ENCODE results near the gene SNTA1. TPM values are rescaled to one million over a fixed set of nuclear protein-coding genes. Genes with fewer than 3 reads are reported as not detected.
A peak's percentile ranks its signal among the peaks of the same experiment; 100 is the strongest.

The SNTA1 gene
- total and polyA plus RNA-seq, 2 of the 13 experiments (the other 11 are each of a cell fraction or from before 2014, with no cell fraction given): 16.4 to 18.3 TPM

DNA sequence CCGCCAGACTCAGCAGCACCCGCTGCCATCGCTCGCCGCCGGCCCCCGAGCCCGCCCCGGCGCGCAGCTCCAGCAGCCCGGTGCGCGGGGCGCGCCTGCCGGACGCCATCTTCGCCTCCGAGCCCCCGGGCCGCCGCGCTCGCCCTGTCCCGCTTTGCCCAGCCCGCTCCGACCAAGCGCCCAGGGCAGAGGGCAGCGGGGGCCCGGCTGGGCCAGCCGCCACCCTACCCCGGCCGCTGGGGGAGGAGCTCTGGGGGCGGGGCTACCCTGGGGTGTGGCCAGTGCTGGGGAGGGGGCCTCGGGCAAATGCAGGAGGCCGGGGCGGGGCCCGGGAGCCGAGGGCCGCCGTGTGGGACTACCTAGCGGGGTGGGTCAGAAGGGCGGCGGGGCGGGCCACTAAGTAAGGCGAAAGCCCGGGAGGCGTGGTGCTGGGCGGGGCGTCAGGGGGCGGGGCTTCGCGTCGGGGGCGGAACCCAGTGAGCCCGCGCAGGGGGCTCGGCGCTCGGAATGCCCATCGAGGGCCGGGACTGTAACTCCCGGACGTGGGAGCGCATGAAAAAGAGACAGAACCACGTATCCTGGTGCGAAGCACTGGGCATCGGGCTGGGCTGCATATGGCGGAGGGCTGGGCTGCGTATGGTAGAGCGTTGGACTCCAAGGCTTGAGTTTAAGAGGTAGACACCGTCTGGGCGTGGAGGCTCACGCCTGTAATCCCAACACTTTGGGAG lies at the start of gene SNTA1 (continued):
- TF ChIP-seq, protein P1, sequence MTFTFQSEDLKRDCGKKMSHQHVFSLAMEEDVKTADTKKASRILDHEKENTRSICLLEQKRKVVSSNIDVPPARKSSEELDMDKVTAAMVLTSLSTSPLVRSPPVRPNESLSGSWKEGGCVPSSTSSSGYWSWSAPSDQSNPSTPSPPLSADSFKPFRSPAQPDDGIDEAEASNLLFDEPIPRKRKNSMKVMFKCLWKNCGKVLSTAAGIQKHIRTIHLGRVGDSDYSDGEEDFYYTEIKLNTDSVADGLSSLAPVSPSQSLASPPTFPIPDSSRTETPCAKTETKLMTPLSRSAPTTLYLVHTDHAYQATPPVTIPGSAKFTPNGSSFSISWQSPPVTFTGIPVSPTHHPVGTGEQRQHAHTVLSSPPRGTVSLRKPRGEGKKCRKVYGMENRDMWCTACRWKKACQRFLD (CRISPR knock-in tag; IDR thresholded peaks at IDR 0.05; ENCODE audit: borderline replicate concordance): 0 out of 2 replicates have a peak, but pooled peaks have one; percentile 57
- TF ChIP-seq ZFP37 (CRISPR knock-in tag; IDR thresholded peaks at IDR 0.05; ENCODE audit: borderline replicate concordance) (no peak), ZNF572 (CRISPR knock-in tag; IDR thresholded peaks at IDR 0.05) (0 out of 2 replicates have a peak, but pooled peaks have one; percentile 66), ZBTB3 (CRISPR knock-in tag; IDR thresholded peaks at IDR 0.05; ENCODE audit: borderline replicate concordance, low read depth) (no peak), YEATS4 (CRISPR knock-in tag; IDR thresholded peaks at IDR 0.05; ENCODE audit: borderline replicate concordance) (no peak), GLI4 (CRISPR knock-in tag; IDR thresholded peaks at IDR 0.05; ENCODE audit: borderline replicate concordance) (no peak), REXO4 (CRISPR knock-in tag; IDR thresholded peaks at IDR 0.05; ENCODE audit: borderline replicate concordance) (no peak), TOPORS (CRISPR knock-in tag; IDR thresholded peaks at IDR 0.05) (no peak), RFXAP (CRISPR knock-in tag; IDR thresholded peaks at IDR 0.05; ENCODE audit: borderline replicate concordance) (0 out of 2 replicates have a peak, but pooled peaks have one; percentile 24), ZNF816 (CRISPR knock-in tag; IDR thresholded peaks at IDR 0.05; ENCODE audit: borderline replicate concordance) (no peak; the same call in 1 of the 2 replicates), ZNF556 (CRISPR knock-in tag; IDR thresholded peaks at IDR 0.05; ENCODE audit: borderline replicate concordance) (peak; percentile 75; the same call in 1 of the 2 replicates), ISL2 (CRISPR knock-in tag; IDR thresholded peaks at IDR 0.05) (no peak), ZNF678 (CRISPR knock-in tag; IDR thresholded peaks at IDR 0.05) (peak; percentile 83; the same call in 1 of the 2 replicates), NCOA5 (CRISPR knock-in tag; IDR thresholded peaks at IDR 0.05) (no peak), HES4 (CRISPR knock-in tag; IDR thresholded peaks at IDR 0.05; ENCODE audit: borderline replicate concordance) (no peak; the same call in 1 of the 2 replicates), NFIC (IDR thresholded peaks at IDR 0.05; ENCODE audit: low read length) (no peak), ZFP36L2 (CRISPR knock-in tag; IDR thresholded peaks at IDR 0.05) (no peak), ZNF563 (CRISPR knock-in tag; IDR thresholded peaks at IDR 0.05) (peak; percentile 18; the same call in 1 of the 2 replicates), ZNF382 (CRISPR knock-in tag; IDR thresholded peaks at IDR 0.05; ENCODE audit: borderline replicate concordance) (no peak), HOXA3 (CRISPR knock-in tag; IDR thresholded peaks at IDR 0.05) (peak; percentile 24; the same call in 1 of the 2 replicates), ZNF296 (CRISPR knock-in tag; conservative IDR thresholded peaks at IDR 0.05) (no peak), ZNF101 (CRISPR knock-in tag; IDR thresholded peaks at IDR 0.05; ENCODE audit: borderline replicate concordance, low read depth) (no peak), ZFP36 (IDR thresholded peaks at IDR 0.05; ENCODE audit: borderline replicate concordance, low read depth, low read length, partially characterized antibody) (no peak)
- TF ChIP-seq, protein P2, sequence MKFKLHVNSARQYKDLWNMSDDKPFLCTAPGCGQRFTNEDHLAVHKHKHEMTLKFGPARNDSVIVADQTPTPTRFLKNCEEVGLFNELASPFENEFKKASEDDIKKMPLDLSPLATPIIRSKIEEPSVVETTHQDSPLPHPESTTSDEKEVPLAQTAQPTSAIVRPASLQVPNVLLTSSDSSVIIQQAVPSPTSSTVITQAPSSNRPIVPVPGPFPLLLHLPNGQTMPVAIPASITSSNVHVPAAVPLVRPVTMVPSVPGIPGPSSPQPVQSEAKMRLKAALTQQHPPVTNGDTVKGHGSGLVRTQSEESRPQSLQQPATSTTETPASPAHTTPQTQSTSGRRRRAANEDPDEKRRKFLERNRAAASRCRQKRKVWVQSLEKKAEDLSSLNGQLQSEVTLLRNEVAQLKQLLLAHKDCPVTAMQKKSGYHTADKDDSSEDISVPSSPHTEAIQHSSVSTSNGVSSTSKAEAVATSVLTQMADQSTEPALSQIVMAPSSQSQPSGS (CRISPR knock-in tag; IDR thresholded peaks at IDR 0.05): no peak
- TF ChIP-seq, protein P3, sequence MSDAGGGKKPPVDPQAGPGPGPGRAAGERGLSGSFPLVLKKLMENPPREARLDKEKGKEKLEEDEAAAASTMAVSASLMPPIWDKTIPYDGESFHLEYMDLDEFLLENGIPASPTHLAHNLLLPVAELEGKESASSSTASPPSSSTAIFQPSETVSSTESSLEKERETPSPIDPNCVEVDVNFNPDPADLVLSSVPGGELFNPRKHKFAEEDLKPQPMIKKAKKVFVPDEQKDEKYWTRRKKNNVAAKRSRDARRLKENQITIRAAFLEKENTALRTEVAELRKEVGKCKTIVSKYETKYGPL (CRISPR knock-in tag; IDR thresholded peaks at IDR 0.05): no peak
- TF ChIP-seq, protein P4, sequence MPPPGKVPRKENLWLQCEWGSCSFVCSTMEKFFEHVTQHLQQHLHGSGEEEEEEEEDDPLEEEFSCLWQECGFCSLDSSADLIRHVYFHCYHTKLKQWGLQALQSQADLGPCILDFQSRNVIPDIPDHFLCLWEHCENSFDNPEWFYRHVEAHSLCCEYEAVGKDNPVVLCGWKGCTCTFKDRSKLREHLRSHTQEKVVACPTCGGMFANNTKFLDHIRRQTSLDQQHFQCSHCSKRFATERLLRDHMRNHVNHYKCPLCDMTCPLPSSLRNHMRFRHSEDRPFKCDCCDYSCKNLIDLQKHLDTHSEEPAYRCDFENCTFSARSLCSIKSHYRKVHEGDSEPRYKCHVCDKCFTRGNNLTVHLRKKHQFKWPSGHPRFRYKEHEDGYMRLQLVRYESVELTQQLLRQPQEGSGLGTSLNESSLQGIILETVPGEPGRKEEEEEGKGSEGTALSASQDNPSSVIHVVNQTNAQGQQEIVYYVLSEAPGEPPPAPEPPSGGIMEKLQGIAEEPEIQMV (CRISPR knock-in tag; IDR thresholded peaks at IDR 0.05; ENCODE audit: low read depth): peak; percentile 45; the same call in 1 of the 2 replicates
